Stimulated activated CD4-positive, alpha-beta T cell treated with anti-CD3 and anti-CD28 coated beads, Interleukin-4, amount 100 ng/mL, for 24 hours (primary cell): ENCODE measurements around the gene RNASET2.
A peak's percentile ranks its signal among the peaks of the same experiment; 100 is the strongest.

Source experiments
- DNase-seq: peaks from one replicate; pipeline ENCODE4 v3.0.0-alpha.2; 2020

Gene RNASET2

DNA sequence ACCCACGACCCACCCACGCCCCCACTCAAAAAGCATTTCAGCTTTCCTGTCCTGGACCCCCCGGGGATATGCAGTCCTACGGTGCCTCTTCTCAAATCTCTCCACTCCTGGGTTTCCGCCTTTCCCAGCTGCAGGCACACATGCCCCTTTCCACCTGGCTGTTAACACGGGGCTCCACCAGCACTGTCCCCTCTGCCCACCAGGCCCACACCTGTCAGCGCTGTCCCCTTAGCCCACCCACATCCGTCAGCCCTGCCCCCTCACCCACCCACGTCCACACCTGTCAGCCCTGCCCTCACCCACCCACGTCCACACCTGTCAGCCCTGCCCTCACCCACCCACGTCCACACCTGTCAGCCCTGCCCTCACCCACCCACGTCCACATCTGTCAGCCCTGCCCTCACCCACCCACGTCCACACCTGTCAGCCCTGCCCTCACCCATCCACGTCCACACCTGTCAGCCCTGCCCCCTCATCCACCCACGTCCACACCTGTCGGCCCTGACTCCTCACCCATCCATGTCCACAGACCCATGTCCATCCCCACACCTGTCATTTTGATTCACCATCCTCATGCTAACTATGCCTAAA lies 11.6 kb downstream of the RNASET2 start:
- DNase-seq, result no peak

DNA sequence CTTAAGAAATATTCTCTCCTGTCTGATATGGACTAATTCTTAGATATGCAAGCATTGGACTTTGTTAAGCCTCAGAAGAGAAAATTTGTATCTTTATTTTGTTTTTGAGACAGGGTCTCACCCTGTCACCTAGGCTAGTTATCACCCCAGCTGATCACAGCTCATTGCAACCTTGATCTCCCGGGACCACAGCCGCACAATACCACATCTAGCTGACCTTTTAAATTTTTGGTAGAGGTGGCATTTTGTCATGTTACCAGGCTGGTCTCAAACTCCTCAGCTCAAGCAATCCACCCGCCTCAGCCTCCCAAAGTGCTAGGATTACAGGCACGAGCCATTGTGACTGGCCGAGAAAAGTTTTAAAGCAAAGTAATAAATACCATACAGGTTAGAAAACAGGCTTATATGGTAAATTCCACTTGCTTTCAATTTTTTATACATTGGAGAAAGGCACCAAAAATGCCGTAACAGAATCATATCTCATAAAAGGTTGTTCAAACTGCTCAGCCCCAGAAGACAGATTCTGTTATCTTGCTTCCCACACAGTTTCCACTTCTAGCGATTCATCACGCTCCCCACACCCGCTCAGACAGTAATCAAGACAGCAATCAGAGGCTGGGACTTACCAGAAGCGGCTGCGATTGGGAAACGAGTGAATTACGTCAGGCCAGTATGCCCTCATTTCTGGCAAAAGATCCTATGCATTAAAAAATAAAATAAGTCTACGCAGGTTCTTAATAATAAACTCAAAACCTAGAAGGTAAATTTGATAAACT lies 13.8 kb downstream of the RNASET2 start:
- peak; percentile 84 for DNase-seq

DNA sequence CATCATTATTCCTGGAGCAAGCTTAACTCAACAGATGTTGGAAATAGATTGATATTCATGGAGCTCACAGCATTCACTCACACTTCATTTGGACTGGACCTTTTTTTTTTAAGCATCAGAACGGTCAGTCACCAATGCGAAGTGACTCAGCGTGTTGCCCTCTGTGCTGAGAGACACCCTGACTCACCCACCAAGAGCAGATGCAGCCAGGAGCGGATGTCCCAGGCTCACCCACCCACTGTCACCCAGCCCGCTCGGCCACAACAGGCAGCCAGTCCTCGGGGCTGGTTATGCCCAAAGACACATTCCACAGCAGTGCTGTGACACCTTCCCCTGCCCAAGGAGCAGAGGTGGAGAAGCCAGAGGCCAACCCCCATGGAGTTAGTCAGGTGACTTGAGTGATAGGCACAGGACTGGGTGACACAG lies 15.7 kb downstream of the RNASET2 start:
- DNase-seq, result no peak

DNA sequence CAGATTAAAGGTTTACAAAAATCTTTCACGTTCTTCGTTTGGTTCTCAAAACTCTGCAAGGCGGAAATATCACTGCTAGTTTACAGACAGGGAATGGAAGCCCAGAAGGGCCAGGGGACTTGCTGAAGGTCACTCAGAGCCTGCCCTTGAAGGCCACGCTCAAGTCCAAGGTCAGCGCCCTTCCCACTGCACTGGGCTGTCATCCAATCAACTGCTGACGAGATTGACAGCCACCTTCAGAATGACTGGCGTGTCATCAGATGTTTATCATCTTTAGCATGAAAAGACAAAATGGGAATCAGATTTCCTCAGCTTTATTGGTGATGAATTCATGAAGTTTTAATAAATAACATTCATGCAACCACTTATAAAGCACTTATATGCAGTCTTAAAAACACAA lies 16.5 kb downstream of the RNASET2 start:
- DNase-seq, result no peak

GRCh38 chr6:166939345-166939744 lies 17.0 kb downstream of the RNASET2 start:
- no peak for DNase-seq

GRCh38 chr6:166938704-166939103 lies 17.6 kb downstream of the RNASET2 start:
- no peak for DNase-seq

DNA sequence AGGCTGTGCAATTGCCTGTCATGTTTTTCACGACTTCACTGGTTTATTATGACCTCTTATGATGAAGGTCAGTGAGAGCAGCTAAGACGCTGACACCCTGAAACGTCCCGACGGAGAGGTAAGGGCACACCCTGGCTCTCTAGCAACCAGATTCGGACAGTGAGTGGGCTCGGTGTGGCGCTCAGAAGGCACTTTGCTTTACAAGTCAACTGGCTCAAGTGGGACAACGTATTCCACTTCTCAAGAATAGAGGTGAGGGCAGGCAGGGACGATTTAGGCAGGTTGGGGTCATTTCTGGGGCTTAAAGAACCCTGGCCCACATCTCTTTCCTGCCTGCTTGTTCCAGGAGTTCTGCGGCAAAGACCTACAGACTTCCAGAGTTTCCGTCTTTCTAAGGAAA lies 18.2 kb downstream of the RNASET2 start:
- DNase-seq, result no peak

DNA sequence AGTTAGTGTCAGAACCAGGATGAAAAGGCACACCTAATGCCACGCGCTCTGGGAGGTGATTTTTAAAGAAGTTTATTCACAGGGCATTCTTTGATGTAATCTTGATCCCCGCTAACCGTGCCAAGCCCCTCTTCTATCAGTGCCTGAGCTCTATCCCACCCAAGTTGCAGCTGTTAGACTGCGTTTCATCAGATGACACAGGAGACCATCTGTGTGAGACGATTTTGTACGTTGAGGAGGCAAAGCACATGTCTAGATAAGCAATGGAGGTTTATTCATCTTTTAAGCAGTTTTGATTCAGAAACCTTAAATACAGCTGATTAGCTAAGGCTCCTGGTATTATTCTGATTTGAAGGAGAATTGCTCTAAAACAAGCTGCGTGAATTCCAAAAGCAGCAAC lies 18.6 kb downstream of the RNASET2 start:
- no peak for DNase-seq

DNA sequence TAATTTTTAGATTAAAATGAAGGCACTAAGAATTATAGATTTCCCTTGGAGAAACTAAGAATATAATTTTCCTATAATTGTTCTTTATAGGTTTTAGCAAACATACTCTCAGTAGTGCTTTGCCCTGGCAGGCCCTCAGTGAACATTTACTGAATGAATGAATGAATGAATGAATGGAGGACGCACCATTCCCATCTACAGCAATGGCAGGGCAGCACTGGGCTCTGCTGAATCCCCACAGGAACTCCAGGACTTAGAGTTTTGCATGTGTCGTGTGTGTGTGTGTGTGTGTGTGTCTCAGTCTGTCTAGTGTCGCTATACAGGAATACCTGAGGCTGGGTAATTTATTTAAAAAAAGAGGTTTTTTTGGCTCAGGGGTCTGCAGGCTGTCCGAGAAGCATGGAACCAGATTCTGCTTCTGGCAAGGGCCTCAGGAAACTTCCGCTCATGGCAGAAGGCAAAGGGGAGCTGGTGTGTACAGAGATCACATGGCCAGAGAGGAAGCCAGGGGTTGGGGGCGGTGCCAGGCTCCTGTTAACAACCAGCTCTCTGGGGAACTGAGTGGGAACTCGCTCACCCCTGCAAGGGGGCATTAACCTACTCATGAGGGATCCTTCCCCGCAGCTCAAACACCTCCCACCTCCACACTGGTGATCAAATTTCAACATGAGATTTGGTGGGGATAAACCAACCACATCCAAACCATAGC lies 20.1 kb downstream of the RNASET2 start:
- DNase-seq, result no peak

DNA sequence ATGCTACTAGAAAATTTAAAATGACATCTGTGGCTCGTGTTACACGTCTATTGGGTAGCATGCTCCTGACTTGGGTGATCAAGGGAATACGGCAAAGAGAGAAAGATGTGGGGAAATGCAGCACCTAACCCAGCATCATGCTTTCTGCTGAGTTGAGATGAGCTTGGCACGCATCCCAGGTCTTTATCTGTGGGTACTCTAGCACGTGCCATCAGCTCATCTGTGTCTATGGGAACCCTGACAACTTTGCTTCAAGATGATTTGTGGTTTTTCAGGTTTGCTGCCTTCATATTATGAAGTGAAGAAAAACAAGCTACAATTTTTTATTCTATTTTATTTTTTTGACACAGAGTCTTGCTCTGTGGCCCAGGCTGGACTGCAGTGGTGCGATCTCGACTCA lies 21.0 kb downstream of the RNASET2 start:
- no peak for DNase-seq

- no peak for DNase-seq
Observed at GRCh38 chr6:166934174-166934573, 22.2 kb downstream of the RNASET2 start.

DNA sequence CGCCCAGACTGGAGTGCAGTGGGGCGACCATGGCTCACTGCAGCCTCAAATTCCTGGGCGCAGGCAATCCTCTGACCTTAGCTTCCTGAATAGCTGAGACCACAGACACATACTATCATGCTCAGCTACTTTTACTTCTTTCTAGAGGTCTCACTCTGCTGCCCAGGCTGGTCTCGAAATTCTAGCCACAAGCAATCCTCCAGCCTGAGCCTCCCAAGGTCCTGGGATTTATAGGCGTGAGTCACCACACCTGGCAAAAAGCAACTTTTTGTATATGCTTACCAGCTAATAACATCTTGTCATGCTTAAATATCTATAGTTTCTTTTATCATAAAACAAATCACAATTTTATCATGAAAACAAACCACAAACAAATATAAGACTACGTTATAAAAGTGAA lies 23.0 kb downstream of the RNASET2 start:
- no peak for DNase-seq

- no peak for DNase-seq
Observed at GRCh38 chr6:166932616-166933015, 23.7 kb downstream of the RNASET2 start.

DNA sequence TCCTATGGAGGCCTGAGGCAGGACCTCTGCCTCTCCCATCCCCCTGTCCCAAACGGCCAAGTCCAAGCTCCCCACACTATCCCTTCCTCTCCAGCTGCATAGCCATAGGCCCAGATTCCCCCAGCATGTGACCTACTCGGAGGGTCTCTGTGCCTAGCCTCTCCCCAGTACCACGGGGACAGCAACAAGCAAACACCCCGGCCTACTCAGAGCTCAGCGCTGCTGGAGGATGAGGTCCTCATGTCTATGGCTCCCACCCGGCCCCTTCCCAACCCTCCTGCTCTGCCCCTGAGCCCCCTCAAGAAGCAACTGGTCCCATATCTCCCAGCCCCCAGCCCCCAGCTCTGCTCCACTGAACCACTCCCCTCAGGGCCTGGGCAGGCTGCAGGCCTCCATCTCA lies 24.2 kb downstream of the RNASET2 start:
- no peak for DNase-seq

- DNase-seq, result no peak
Observed at GRCh38 chr6:166931426-166931970, 24.9 kb downstream of the RNASET2 start.

DNA sequence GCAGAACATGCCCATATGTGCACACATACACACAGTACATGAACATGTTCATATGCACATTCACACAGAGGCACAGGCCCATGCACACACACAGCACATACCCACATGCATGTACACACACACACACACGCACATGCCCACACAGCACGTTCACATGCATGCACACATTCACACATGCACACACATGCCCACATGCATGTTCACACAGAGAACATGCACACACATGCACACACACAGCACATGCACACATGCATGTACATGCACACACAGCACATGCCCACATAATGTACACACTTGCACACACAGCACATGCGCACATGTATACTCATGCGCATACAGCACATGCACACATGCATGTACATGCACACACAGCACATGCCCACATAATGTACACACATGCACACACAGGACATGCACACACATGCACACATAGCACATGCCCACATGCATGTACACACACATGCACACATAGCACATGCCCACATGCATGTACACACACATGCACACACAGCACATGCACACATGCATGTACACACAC lies 25.9 kb downstream of the RNASET2 start:
- DNase-seq, result no peak

DNA sequence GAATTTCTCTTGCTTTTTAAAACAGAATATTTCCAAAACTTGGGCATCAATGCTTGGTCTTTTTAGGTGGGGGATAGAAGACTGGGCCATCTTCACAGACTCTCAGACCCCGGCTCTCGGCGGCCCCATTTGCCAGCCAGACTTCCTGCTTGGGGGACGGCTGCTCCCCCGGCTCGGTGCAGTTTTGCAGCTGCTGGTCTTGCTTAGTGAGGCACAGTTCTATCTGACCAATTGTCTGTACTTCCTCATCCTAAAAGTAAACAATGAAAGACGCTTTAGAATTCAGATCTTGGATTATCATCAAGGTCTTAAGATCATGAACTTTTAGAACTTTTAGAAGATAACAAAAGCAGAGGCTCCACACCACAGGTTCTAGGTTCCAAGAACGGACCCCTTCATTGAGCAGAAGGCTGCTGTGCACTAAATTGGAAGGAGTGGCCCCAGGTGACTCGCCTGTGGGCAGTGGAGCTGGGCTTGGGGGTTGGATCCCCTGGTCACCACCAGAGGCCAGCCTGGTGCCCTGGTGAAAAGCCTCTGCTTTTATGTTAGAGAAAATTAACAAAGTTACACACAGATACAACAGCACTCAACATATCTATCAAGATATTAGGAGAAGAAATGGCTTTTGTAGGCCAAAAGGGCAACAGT lies 26.7 kb downstream of the RNASET2 start:
- DNase-seq, result no peak

DNA sequence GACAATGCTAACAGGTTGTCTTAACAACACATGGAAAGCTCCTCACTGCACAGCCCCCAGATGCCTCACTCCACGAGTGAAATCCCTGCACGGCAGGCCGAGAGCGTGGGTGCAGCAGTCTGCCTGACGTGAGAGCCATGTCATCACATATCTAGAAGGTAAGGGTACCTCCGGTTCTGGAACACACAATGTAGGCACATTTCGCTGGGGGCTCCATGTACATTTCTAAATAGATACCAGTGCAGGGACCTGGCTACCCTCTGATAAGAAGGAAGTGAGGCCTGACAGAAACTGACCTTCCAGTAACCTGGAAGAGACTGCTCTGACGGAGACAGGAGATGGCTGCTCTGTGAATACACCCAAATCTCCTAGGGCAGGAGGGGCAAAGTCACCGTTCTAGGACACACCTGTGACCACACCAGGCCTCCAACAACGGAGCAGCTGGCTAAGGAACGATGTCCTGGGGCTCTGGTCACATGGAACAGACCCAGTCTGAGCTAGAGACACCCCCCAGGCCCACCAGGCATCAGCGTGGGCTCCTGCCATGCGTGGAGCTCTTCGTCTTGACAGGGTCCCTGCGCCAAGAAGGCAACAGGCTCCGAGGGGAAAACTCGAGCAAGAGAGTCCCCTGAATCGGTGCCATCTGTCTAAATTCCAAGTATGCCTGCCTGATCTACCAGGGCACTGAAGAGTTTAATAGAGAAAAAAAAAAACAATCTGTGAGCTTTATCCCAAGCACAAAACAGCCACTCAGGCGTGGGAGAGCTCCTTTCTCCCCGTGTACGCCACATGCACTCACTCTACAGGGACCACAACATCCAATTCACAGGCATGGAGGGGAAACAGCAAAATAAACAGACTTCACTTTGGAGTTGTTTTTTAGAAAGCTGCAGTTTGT lies 27.5 kb downstream of the RNASET2 start:
- DNase-seq, result no peak

- no peak for DNase-seq
Observed at GRCh38 chr6:166927935-166928643, 28.3 kb downstream of the RNASET2 start.

GRCh38 chr6:166927240-166927934 lies 29.0 kb downstream of the RNASET2 start:
- DNase-seq, result no peak

DNA sequence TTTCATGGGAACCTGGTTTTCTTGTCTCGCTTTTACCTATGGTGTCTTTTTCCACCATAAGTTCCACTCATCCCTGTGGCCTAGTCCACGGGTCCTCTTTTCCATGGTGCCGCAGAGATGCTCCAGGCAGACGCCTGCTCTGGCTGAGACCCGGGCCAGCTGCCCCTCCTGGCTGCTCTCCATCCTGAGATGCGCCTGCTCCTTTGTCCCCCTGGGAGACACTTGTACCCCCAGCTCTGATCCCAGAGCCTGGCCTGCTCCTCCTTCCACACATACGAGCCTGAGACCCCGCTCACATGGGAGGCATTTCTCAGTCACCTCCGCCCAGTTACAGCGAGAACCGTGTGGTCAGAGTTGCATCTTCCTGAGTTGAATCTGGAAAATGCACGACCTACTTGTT lies 29.6 kb downstream of the RNASET2 start:
- DNase-seq, result no peak
